HG02588 (cell line): Measurements from ENCODE around the gene SETDB2.

Source experiments
- ATAC-seq: cut with Tn5 transposase; IDR thresholded peaks from one replicate; pipeline ENCODE4 v1.9.1; 2021; ENCODE audit warnings: mild to moderate bottlenecking, moderate library complexity; ENCODE audit not compliant: unreplicated experiment

The SETDB2 gene

GRCh38 chr13:49443704-49444523, at the start of gene SETDB2, which contains the start of gene CAB39L:
SETDB2 (plus strand) TSS chr13:49444274; CDS start chr13:49451894, 7,620 bp downstream.
CAB39L (minus strand) TSS chr13:49444064; CDS start chr13:49382910, 61,154 bp downstream.
- peak; percentile 95 for ATAC-seq

GRCh38 chr13:49395451-49395865, 48.6 kb upstream of the SETDB2 start:
- no peak for ATAC-seq

DNA sequence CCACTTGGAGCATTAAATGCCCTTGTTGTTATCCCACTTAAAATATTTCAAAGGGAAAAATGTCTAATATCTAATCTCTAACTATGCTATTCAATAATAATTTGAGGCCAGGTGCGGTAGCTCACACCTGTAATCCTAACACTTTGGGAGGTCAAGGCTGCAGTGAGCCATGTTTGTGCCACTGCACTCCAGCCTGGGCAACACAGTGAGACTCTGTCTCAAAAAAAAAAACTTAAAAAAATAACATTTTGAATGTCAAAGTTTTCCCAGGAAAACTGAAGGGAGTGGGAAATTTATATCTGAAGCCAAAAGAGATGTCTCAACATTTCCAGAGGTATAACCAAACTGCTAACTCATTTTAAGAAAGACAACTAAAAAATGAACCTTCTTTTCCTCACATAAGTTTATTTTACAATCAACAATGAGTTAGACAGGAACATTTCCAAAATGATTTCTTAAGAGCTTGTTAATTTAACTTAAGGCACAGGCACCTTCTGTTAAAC, 48.1 kb upstream of the SETDB2 start:
- no peak for ATAC-seq

DNA sequence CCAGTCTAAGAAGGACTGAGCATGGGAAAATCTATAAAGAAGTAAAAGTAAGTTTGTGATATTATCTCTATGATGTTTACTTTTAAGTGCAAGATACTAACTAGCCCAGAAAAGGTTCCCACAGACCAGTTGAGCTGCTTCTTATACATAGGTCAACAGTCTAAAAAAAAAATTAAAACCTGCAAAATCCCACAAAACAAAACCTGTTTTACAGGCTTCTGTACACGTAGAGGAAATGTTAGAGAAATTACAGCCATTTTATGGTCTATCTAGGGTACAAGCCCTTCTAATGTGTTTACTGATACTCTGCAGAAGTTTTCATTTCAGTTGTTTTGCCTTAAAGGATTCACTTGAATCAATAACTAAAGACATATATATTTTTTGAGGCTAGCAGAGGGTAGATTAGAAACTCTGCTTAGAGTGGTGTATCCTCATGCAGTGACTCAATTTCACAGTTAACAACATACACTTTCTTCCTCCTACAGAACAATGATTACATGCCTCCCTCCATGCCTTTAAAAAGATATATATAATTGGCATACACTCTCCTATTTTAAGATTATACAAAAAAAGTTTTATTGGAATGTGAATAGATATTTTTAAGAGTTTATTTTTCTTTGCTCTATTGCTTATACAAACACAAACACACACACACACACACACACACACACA, 44.1 kb upstream of the SETDB2 start:
- no peak for ATAC-seq

DNA sequence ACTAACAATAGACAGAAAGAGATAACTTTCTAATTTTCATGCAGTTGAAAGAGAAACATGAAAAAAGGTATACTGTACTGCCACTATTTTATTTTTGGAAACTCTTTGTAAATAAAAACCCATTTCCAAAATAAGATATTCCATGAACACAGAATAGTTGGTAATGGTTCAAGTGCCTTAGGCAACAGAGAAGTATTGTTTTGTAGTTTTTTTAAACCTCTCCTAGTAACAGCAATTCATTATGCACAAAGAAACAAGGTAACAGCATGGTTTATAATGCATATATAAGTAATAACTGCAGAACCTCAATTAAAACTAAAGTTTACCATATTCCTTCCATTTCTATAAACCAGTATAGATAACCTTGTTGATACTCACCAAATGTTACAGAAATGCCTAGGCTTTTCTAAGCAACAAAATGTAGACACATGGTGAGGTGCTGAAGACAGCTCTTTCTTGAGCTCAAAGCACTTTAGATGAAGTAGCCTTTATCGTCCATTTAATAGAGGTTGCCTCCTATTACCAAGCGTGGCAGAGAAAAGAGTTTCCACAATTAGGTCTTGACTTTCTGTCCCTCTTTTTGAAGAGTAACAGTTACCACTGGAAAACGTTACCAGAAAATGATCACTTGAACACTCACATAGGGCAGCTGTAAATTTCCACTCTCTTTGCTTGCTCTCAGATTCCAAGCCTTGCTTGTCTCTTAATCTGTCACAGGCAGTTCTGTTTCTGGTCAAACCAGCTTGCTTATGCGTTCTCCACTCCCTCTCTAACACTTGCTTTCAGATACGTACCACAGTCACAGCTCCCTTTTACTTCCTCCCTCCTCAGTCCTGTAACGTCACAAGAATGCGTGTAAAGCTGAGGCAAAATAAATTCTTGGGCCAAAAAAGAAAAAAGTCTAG, 43.1 kb upstream of the SETDB2 start:
- ATAC-seq = no peak

GRCh38 chr13:49403996-49404702, 39.9 kb upstream of the SETDB2 start:
- no peak for ATAC-seq

- ATAC-seq = no peak
Measured at GRCh38 chr13:49404703-49405020, 39.4 kb upstream of the SETDB2 start.

- no peak for ATAC-seq
Measured at GRCh38 chr13:49407068-49407467, 37.0 kb upstream of the SETDB2 start.

- no peak for ATAC-seq
Measured at GRCh38 chr13:49407936-49408335, 36.1 kb upstream of the SETDB2 start.

- no peak for ATAC-seq
Measured at GRCh38 chr13:49409008-49409407, 35.1 kb upstream of the SETDB2 start.

- ATAC-seq = no peak
Measured at GRCh38 chr13:49410006-49410405, 34.1 kb upstream of the SETDB2 start.

GRCh38 chr13:49410477-49410876, 33.6 kb upstream of the SETDB2 start:
- ATAC-seq = no peak

- no peak for ATAC-seq
Measured at GRCh38 chr13:49411353-49411752, 32.7 kb upstream of the SETDB2 start.

DNA sequence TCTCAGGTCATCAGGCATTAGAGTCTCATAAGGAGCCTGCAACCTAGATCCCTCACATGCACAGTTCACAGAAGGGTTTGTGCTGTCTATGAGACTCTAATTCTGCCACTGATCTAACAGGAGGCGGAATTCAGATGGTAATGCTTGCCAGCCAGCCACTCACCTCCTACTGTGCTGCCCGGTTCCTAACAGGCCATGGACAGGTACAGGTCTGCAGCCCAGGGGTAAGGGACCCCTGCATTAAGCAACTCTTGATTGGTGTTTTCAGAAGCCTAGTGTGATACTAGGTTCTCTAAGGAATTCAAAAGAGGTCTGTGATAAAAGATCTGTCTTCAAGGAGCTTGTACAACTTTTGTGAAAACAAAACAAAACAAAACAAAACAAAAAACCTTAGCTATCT, 31.3 kb upstream of the SETDB2 start:
- no peak for ATAC-seq

- ATAC-seq = no peak
Measured at GRCh38 chr13:49417161-49417560, 26.9 kb upstream of the SETDB2 start.

- ATAC-seq = no peak
Measured at GRCh38 chr13:49418206-49418605, 25.9 kb upstream of the SETDB2 start.

DNA sequence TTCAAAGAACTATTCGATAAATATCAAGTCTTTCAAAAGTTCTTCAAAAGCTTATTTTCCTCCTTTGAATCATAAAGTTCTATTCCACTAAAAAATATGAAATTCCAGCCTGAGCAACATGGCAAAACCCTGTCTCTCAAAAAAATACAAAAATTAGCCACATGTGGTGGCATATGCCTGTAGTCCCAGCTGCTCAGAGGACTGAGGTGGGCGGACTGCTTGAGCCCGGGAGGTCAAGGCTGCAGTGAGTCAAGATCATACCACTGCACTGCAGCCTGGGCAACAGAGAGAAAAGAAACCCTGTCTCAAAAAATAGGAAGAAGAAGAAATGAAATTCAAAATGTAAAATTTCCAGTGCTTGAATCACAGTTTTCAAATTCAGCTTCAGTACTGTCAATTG, 24.8 kb upstream of the SETDB2 start:
- no peak for ATAC-seq

GRCh38 chr13:49421391-49421790, 22.7 kb upstream of the SETDB2 start:
- peak; percentile 73 for ATAC-seq

DNA sequence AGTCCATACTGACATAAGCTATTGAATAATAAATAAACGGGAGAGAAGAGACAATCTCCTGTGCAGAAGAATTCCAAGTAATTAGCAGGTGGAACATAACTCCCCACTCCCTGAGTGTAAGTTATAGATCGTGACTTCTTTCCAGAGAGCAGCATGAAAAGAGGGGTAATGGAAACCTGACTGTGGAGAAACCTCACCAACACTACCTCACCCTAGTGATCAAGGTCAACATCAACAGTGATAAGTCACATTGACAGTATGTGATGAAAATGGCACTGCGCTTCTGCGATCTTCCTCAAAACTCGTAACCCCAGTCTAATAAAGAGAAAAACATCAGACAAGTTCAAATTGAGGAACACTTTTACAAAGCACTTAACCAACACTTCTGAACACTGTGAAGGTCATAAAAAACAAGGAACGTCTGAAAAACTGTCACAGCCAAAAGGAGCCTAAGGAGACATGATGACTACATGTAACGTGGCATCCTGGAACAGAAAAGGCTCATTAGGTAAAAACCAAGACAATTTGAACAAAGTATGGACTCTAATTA, 20.0 kb upstream of the SETDB2 start:
- ATAC-seq = no peak
